HG03432 (cell line): ENCODE measurements around the gene APOOL.
A peak's percentile ranks its signal among the peaks of the same experiment; 100 is the strongest.
"Not testable (repeated sequence)": the region's sequence is repeated elsewhere in the genome, so short reads cannot be mapped to it uniquely, and the experiment has no call there.

Source experiments
- ATAC-seq: cut with Tn5 transposase; IDR thresholded peaks from one replicate; pipeline ENCODE4 v1.9.1; 2021; ENCODE audit warnings: mild to moderate bottlenecking, moderate library complexity; ENCODE audit not compliant: unreplicated experiment

Gene APOOL

DNA sequence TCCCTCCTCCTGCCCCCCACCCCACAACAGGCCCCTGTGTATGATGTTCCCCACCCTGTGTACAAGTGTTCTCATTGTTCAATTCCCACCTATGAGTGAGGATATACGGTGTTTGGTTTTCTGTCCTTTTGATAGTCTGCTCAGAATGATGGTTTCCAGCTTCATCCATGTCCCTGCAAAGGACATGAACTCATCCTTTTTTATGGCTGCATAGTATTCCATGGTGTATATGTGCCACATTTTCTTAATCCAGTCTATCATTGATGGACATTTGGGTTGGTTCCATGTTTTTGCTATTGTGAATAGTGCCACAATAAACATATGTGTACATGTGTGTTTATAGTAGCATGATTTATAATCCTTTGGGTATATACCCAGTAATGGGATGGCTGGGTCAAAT is 73.6 kb downstream of the APOOL start:
- not testable (repeated sequence) for ATAC-seq

DNA sequence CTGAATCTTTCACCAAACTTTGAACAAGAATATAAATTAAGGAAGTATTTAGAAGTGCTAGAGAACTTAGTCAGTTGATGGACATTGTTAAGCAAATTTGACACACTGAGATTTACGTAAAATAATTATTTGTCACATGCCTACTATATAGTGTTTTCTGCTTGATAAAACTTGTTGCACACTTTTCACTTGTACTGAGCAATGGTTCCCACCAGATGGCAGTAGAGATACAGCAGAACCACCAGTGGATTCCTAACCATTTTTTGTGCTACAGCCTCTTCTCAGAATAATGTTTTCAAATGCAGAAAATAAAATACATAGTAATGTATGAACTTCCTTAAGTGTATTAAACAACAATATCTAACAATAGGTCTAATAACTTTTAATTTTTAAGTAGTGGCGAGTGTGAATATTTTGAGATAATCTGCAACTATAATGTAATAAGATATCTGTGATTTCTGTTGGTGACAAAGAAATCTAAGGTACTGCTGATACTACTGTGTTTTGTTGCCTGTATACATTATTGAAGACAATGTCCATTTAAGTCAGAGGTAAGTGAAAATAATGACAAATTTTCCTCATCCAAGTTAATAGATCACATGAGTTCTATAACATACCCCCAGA is 81.2 kb downstream of the APOOL start:
- ATAC-seq: peak; percentile 73

GRCh38 chrX:85089321-85089840 is 85.7 kb downstream of the APOOL start:
- ATAC-seq: no peak

DNA sequence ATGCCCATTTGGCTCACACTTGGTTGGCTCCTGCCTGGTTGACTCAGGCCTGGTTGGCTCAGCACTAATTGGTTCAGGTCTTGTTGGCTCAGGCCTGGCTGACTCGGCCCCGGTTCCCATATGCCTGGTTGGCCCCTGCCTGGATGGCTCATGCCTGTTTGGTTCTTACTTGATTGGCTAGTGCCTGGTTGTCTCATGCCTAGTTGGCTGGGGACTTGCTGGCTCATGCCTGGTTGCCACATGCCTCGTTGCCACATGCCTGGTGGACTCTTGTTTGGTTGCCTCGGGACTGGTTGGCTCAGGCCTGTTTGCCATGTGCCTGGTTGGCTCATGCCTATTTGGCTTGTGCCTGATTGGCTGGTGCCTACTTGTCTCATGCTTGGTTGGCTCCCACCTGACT is 103.7 kb downstream of the APOOL start:
- no peak for ATAC-seq

GRCh38 chrX:85108165-85108564 is 104.5 kb downstream of the APOOL start:
- no peak for ATAC-seq

DNA sequence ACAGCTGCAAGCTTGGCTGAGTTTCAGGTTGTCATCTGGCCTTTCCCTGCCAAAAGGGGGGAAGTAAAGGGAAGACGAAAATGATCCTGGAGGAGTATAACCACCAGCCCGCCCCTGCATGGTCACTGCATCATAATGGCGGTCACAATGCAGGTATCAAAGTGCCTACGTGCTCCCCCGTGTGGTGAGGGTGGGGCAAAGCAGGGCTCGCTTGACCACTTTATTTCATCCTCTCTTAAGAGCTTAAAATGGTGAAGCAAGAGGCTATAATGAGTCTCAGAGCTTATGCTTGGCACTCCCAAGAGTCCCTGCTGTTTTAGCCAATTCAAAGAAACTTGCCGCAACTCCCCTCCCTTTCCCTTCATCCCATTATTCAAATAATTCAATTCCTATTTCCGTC is 105.6 kb downstream of the APOOL start:
- no peak for ATAC-seq

- ATAC-seq: no peak
These were observed 107.7 kb downstream of the APOOL start for GRCh38 chrX:85111347-85111746.

DNA sequence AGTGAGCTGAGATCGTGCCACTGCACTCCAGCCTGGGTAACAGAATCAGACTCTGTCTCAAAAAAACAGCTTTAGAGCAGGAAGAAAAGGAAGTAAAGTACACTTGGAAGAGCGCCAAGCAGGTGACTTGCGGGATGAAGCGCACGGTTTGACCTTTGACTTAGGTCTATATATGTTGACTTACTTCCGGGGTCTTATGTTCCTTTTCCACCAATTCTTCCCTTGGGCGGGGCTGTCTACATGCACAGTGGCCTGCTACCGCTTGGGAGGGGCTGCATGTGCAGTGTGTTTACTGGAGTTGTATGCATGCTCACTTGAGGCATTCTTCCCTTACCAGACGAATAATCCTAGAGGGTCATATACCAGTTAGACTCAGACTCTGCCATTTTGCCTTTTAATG is 108.6 kb downstream of the APOOL start:
- no peak for ATAC-seq

GRCh38 chrX:85113746-85114145 is 110.1 kb downstream of the APOOL start:
- no peak for ATAC-seq

DNA sequence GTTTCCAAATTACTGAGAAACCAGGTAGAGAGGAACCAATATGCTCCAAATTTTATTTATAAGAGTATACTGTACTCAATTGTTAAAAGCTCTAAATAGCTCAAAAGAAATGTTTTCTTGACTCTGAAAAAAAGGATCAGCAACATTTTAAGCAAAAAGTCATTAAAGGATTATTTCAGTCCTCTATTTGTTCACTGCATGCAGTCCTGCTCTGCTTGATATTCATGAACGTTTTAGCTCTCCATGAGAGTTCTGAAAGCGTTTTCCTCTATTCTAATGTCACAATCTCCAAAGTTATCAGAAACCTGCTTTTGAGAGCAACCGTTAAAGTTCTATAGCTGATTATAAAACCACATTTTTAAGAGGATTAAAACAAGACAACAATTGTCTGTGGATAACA is 110.5 kb downstream of the APOOL start:
- ATAC-seq: no peak

GRCh38 chrX:85114776-85115175 is 111.1 kb downstream of the APOOL start:
- no peak for ATAC-seq

- no peak for ATAC-seq
These were observed 111.6 kb downstream of the APOOL start for GRCh38 chrX:85115252-85115651.

DNA sequence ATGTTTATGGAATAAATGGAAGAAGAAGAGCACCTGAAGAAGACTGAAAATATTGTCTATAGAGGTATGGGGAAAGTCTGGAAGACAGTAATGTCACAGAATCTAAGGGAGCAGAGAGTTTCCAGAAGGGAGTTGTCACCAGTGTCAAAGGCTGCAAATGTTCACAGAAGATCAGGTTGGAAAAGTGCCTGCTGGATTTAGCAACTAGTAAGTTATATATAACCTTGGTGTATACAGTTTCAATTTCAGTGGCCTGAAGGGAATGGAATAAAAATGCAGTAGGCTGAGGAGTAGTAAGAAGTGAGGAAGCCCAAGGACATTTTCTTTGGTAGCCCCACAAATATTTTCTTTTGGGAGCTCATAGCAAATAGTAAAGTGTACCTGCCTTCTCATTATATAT is 132.7 kb downstream of the APOOL start:
- ATAC-seq: no peak

GRCh38 chrX:85139422-85139821 is 135.7 kb downstream of the APOOL start:
- no peak for ATAC-seq

DNA sequence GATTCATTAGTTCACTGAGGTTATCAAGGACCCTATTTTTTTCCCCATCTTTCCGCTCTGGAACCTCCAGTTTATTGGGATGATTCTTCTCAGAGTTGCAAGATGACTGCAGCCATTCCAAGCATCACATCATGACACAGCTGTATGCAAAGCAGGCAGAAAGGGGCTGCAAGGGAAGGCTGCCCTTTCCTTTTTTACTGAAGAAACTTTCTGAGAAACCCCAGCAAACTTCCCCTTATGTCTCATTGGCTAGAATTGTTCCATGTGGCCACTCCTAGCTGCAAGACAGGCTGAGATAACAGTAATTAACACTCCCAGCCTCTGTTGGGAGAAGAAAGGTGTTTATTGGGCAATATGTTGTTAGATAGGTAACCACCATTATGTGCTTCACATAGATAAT is 137.3 kb downstream of the APOOL start:
- peak; percentile 70 for ATAC-seq
